H9 (cell line): ENCODE data around the gene PTK6. TPM values are rescaled to one million over a fixed set of nuclear protein-coding genes. Genes with fewer than 3 reads are reported as not detected.

Source experiments
- DNase-seq: peaks from one replicate; pipeline ENCODE4 v3.0.0-alpha.2; 2017
- H2AFZ ChIP-seq: one replicate; pipeline ENCODE4 v1.6.1; 2013; ENCODE audit warnings: mild to moderate bottlenecking, low read length, control low read depth, moderate library complexity
- H2AK5ac ChIP-seq: 2 replicates; pipeline ENCODE4 v1.6.1; 2013; ENCODE audit warnings: low read length, control low read depth, mixed read lengths; ENCODE audit not compliant: insufficient read length
- H2BK120ac ChIP-seq: one replicate; pipeline ENCODE4 v1.6.1; 2013; ENCODE audit warnings: low read depth, mild to moderate bottlenecking, low read length, control low read depth, inconsistent platforms; ENCODE audit not compliant: poor library complexity, severe bottlenecking
- H2BK12ac ChIP-seq: 2 replicates; pipeline ENCODE4 v1.6.1; 2013; ENCODE audit warnings: low read length, control low read depth, mixed read lengths, low read depth; ENCODE audit not compliant: insufficient read length
- H2BK15ac ChIP-seq: 2 replicates; pipeline ENCODE4 v1.6.1; 2013; ENCODE audit warnings: low read depth, low read length, control low read depth
- H2BK20ac ChIP-seq: one replicate; pipeline ENCODE4 v1.6.1; 2013; ENCODE audit warnings: low read depth, mild to moderate bottlenecking, low read length, control low read depth, inconsistent platforms; ENCODE audit not compliant: poor library complexity, severe bottlenecking
- H2BK5ac ChIP-seq: 2 replicates; pipeline ENCODE4 v1.6.1; 2013; ENCODE audit warnings: low read length, control low read depth, mixed read lengths; ENCODE audit not compliant: insufficient read length
- H3K14ac ChIP-seq: 2 replicates; pipeline ENCODE4 v1.6.1; 2013; ENCODE audit warnings: low read length, control low read depth; ENCODE audit not compliant: insufficient read depth
- H3K18ac ChIP-seq: 2 replicates; pipeline ENCODE4 v1.6.1; 2013; ENCODE audit warnings: low read depth, mild to moderate bottlenecking, mixed read lengths, low read length, control low read depth; ENCODE audit not compliant: insufficient read length
- H3K23ac ChIP-seq: 2 replicates; pipeline ENCODE4 v1.6.1; 2013; ENCODE audit warnings: low read length, control low read depth, mixed read lengths, low read depth; ENCODE audit not compliant: insufficient read length
- H3K23me2 ChIP-seq: 2 replicates; pipeline ENCODE4 v1.6.1; 2013; ENCODE audit warnings: low read depth, mild to moderate bottlenecking, mixed read lengths, low read length, control low read depth; ENCODE audit not compliant: insufficient read length, poor library complexity, severe bottlenecking
- H3K27ac ChIP-seq: 2 replicates; pipeline ENCODE4 v1.5.1; 2013; ENCODE audit warnings: low read length, control low read depth, mixed read lengths, low read depth; ENCODE audit not compliant: insufficient read length
- H3K27me3 ChIP-seq: 2 replicates; pipeline ENCODE4 v1.6.1; 2013; ENCODE audit warnings: low read length, control low read depth, inconsistent platforms; ENCODE audit not compliant: insufficient read depth
- H3K4ac ChIP-seq: 2 replicates; pipeline ENCODE4 v1.6.1; 2013; ENCODE audit warnings: low read depth, mild to moderate bottlenecking, control low read depth, inconsistent platforms, low read length, moderate library complexity
- H3K4me1 ChIP-seq: 2 replicates; pipeline ENCODE4 v1.6.1; 2013; ENCODE audit warnings: low read length, control low read depth, inconsistent platforms; ENCODE audit not compliant: insufficient read depth
- H3K4me2 ChIP-seq: 2 replicates; pipeline ENCODE4 v1.6.1; 2013; ENCODE audit warnings: low read length, control low read depth, mixed read lengths; ENCODE audit not compliant: insufficient read length, insufficient read depth
- H3K56ac ChIP-seq: 2 replicates; pipeline ENCODE4 v1.6.1; 2013; ENCODE audit warnings: low read depth, mild to moderate bottlenecking, mixed read lengths, low read length, control low read depth; ENCODE audit not compliant: insufficient read length
- H3K79me1 ChIP-seq: 2 replicates; pipeline ENCODE4 v1.6.1; 2013; ENCODE audit warnings: low read depth, mild to moderate bottlenecking, moderate library complexity, low read length, control low read depth, inconsistent platforms; ENCODE audit not compliant: insufficient read depth, poor library complexity, severe bottlenecking
- H3K79me2 ChIP-seq: 2 replicates; pipeline ENCODE4 v1.6.1; 2013; ENCODE audit warnings: low read length, control low read depth, inconsistent platforms; ENCODE audit not compliant: insufficient read depth
- H3K9ac ChIP-seq: 2 replicates; pipeline ENCODE4 v1.6.1; 2013; ENCODE audit warnings: low read length, control low read depth, mixed read lengths; ENCODE audit not compliant: insufficient read length; ENCODE audit errors: extremely low read depth
- H3K9me3 ChIP-seq: one replicate; pipeline ENCODE4 v1.6.1; 2013; ENCODE audit warnings: low read depth, low read length, inconsistent platforms; ENCODE audit not compliant: control insufficient read depth
- H3T11ph ChIP-seq: one replicate; pipeline ENCODE4 v1.6.1; 2013; ENCODE audit warnings: mild to moderate bottlenecking, low read length, control low read depth, inconsistent platforms
- H4K20me1 ChIP-seq: one replicate; pipeline ENCODE4 v1.6.1; 2013; ENCODE audit not compliant: control insufficient read depth, insufficient read length, insufficient read depth
- H4K5ac ChIP-seq: 2 replicates; pipeline ENCODE4 v1.6.1; 2013; ENCODE audit warnings: low read depth, mild to moderate bottlenecking, mixed read lengths, low read length, control low read depth; ENCODE audit not compliant: insufficient read length
- H4K8ac ChIP-seq: replicated peaks from 2 replicates; pipeline ENCODE4 v1.6.1; 2013; ENCODE audit warnings: low read length, control low read depth, mixed read lengths, low read depth; ENCODE audit not compliant: insufficient read length
- H4K91ac ChIP-seq: 2 replicates; pipeline ENCODE4 v1.6.1; 2013; ENCODE audit warnings: low read depth, mild to moderate bottlenecking, moderate library complexity, mixed read lengths, low read length, control low read depth; ENCODE audit not compliant: insufficient read length
- H3K27ac Mint-ChIP-seq, 3 experiments: 2 replicates in 2 of 3; 3 replicates in 1 of 3; pipeline ENCODE4 v1.8.0; 2020 to 2021; ENCODE audit warnings: mixed read lengths in 3 of 3, mild to moderate bottlenecking in 1 of 3, moderate library complexity in 1 of 3
- H3K27me3 Mint-ChIP-seq: 2 replicates; pipeline ENCODE4 v1.8.0; 2021; ENCODE audit warnings: low read depth, mild to moderate bottlenecking, moderate library complexity, mixed read lengths
- H3K36me3 Mint-ChIP-seq, 3 experiments: 2 replicates in 2 of 3; 3 replicates in 1 of 3; pipeline ENCODE4 v1.8.0; 2020 to 2021; ENCODE audit warnings: low read depth in 3 of 3, mixed read lengths in 3 of 3; ENCODE audit not compliant: insufficient read depth in 1 of 3
- H3K4me1 Mint-ChIP-seq, 2 experiments: 2 replicates each; pipeline ENCODE4 v1.8.0; 2020; ENCODE audit warnings: mixed read lengths in 2 of 2
- H3K4me3 Mint-ChIP-seq, 2 experiments: 2 replicates in 1 of 2; 3 replicates in 1 of 2; pipeline ENCODE4 v1.8.0; 2020 to 2021; ENCODE audit warnings: mild to moderate bottlenecking in 2 of 2, mixed read lengths in 2 of 2, moderate library complexity in 1 of 2
- H3K9me3 Mint-ChIP-seq, 2 experiments: 2 replicates in 1 of 2; 3 replicates in 1 of 2; pipeline ENCODE4 v1.8.0; 2020; ENCODE audit warnings: mild to moderate bottlenecking in 2 of 2, mixed read lengths in 2 of 2, moderate library complexity in 1 of 2
- CTCF ChIP-seq: fragments of 200-600 bp; sonication (generic); conservative IDR thresholded peaks from 3 replicates; pipeline ENCODE4 v1.8.0; 2021; ENCODE audit warnings: antibody characterized with exemption, mild to moderate bottlenecking
- WGBS: extraction: QIAGEN DNeasy Blood & Tissue Kit; methylation state at CpG from one replicate; pipeline ENCODE4 v1.1.7; 2013; ENCODE audit warnings: missing lambda C conversion rate, low lambda C conversion rate, mixed read lengths; ENCODE audit not compliant: insufficient read length; ENCODE audit errors: extremely low coverage; 5-methylcytosine and 5-hydroxymethylcytosine counted together
- total RNA-seq: library from RNA; stranded (reverse); gene quantifications from 2 replicates; pipeline ENCODE4 v1.2.1, GENCODE V29; 2021

The PTK6 gene
- total RNA-seq, 1 experiment from 2014 or later = 0.46 TPM

GRCh38 chr20:63574829-63575743, 37.9 kb upstream of the PTK6 start:
- Histone ChIP-seq H2AK5ac (no peak overlapping the region), H2BK120ac (no peak overlapping the region), H3K79me2 (no peaks in the 10 kb centered on the region), H3K9me3 (no peaks in the 10 kb centered on the region), H2BK12ac (no peak overlapping the region), H3T11ph (no peak overlapping the region), H3K9ac (no peak overlapping the region), H3K18ac (peak overlapping the region; percentile 40), H4K91ac (no peak overlapping the region), H2BK5ac (no peak overlapping the region), H2BK15ac (no peak overlapping the region), H3K23me2 (peaks cover 4% of the 10 kb centered on the region), H4K5ac (no peak overlapping the region), H4K20me1 (no peaks in the 10 kb centered on the region), H3K4me1 (no peaks in the 10 kb centered on the region), H3K56ac (no peak overlapping the region), H3K4me2 (no peak overlapping the region), H3K23ac (no peak overlapping the region), H3K27ac (no peak overlapping the region), H2AFZ (no peak overlapping the region), H3K79me1 (no peaks in the 10 kb centered on the region), H3K4ac (no peak overlapping the region), H3K14ac (peak overlapping the region; percentile 67; the same call in 1 of the 2 replicates), H4K8ac (no peak overlapping the region), H2BK20ac (no peak overlapping the region), H3K27me3 (no peaks in the 10 kb centered on the region)
- no peak overlapping the region for H3K27ac Mint-ChIP-seq
- peaks cover 4 to 13% of the 10 kb centered on the region in 2 experiments; a peak in 3 of 4 replicates for H3K4me1 Mint-ChIP-seq
- H3K4me3 Mint-ChIP-seq = peak overlapping the region; percentile 68 to 73
- WGBS = no CpG with 5 or more reads among the region's 28 CpGs
- no peaks in the 10 kb centered on the region; the same call in none of the 2 replicates for H3K27me3 Mint-ChIP-seq
- no peaks in the 10 kb centered on the region for H3K9me3 Mint-ChIP-seq
- no peak for DNase-seq
- no peaks in the 10 kb centered on the region for H3K36me3 Mint-ChIP-seq
- no peak for TF ChIP-seq CTCF
